Stimulated activated CD8-positive, alpha-beta memory T cell treated with anti-CD3 and anti-CD28 coated beads, Interleukin-4, amount 100 ng/mL, for 4 hours (primary cell): Measurements from ENCODE around the gene ENTPD6.
"Not testable (repeated sequence)": the region's sequence is repeated elsewhere in the genome, so short reads cannot be mapped to it uniquely, and the experiment has no call there.

Experiments used
- DNase-seq, 2 donors: peaks; one replicate each; pipeline ENCODE4 v3.0.0-alpha.2; 2020; ENCODE audit warnings: low read depth in 2 of 2, low spot score in 1 of 2

The ENTPD6 gene

DNA sequence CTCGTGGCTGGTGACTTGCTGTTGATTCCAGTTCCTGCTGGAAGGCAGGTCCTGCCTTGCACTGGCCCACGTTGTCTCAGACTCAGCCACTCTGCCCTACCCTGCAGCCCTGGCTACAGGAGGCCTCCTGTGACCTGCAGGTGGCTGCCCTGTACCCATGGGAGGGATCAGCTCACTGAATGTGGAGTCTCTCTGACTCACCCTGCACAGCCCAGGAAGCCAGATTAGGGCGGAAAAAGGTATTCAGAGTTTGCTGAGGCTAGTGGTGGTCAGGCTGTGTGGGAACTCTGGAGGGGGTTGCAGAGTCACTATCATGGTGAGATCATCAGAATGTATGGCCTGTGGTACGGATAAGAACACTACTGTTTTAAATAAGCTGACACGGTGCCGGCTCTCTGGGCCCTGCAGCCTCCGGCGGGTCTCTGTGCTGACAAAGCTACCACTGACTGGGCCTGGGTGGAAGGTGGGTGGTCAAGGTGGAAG lies 27.7 kb downstream of the ENTPD6 start:
- DNase-seq, result no peak

DNA sequence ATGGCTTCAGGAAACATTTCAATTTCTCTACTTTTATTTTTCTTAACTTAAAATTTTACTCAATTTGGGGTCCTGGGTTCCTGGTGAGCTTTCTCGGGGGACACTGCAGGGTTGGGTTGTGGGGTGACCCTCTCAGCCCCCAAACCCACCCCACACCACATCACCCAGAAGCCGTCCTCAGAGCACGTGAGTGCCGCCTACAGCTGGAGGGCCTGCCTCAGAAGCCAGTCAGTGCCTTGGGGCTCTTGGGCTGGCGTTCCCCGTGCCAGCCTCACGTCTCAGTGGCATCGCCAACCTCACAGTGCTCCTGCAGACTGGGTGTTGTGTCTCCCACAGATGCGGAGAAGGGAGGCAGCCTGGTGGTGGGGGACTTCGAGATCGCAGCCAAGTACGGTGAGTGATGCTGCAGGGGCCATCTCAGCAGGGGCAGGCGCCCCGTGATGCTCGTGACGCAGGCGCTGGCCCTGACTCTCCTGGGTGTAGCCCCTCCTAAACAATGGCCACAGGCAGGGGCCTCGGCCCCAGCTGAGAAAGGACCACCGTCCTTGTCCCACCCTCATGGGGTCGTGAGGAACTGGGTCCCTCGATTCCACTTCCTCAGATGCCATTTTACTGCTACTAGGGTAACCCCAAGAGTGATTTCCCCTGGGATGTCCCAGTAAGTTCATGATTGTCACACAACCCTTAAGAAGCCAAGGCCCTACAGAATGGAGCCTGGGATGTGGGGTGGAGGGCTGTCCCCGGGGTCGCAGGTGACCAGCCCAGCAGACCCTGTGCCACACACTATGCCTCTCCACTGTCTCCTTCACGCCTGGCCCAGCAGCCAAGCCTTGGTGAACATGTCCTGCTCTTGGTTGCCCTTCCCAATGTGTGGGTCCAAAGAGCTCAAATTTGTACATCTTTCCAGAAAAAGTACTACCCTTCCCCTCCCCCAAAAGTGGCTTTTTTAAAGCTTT lies 28.5 kb downstream of the ENTPD6 start:
- no peak for DNase-seq

DNA sequence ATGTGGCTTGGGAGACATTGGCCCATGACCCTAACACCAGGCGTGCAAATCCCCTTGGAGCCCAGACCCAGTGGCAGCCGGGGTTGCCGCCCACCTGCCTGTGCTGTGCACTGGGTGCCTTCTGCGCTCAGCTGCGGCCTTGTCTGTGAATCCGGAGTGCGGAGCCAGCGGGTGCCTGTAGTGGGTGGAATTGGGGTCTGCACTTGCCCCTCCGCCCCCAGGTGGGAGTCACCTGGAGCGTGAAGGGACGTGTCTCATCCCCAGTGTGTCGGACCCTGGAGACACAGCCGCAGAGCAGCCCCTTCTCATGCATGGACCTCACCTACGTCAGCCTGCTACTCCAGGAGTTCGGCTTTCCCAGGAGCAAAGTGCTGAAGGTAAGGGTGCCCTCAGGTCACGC lies 29.4 kb downstream of the ENTPD6 start:
- DNase-seq, result no peak

DNA sequence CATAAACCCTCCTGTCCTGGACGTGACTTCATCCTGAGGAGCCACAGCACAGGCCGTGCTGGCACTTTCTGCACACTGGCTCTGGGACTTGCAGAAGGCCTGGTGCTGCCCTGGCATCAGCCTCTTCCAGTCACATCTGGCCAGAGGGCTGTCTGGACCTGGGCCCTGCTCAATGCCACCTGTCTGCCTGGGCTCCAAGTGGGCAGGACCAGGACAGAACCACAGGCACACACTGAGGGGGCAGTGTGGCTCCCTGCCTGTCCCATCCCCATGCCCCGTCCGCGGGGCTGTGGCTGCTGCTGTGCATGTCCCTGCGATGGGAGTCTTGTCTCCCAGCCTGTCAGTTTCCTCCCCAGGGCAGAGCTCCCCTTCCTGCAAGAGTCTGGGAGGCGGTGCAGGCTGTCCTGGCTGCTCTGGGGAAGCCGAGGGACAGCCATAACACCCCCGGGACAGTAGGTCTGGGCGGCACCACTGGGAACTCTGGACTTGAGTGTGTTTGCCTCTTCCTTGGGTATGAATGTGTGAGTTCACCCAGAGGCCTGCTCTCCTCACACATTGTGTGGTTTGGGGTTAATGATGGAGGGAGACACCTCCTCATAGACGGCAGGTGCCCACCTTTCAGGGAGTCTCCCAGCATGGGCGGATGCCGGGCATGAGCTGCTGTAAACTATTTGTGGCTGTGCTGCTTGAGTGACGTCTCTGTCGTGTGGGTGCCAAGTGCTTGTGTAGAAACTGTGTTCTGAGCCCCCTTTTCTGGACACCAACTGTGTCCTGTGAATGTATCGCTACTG lies 30.3 kb downstream of the ENTPD6 start:
- no peak for DNase-seq

DNA sequence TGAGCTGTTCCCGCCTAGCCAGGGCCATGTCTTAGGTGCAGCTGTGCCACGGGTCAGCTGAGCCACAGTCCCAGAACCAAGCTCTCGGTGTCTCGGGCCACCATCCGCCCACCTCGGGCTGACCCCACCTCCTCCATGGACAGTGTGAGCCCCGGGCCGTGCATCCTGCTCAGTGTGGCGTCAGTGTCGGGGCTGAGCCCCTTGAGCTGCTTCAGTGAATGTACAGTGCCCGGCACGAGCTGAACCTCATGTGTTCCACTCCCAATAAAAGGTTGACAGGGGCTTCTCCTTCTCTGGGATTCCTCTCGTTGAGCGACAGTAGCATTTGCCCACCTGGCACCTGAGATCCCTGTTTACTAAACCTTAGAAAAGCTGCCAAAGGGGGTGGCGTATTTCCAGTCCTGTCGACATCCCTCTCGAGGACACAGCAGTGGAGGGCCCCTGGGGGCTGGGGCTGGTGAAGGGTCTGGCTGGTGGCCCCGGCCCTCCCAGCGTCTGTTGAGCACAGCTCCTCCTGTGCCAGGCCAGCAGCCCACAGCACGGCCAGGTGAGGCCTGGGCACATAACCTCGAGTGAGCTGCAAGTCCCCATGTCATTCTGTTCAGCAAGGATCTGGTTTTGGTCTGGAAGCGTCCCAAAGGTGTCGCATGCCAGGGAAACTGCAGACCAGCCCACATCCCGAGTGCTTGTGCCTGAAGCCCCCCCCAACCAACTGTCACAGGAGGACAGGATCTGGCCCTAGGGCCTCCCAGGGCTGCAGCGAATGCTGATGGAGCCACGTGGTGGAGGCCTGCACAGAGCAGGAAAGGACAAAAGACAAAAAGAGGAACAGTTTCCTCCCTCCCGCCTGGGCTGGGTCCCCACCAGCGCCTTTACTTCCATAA lies 31.2 kb downstream of the ENTPD6 start:
- no peak for DNase-seq

DNA sequence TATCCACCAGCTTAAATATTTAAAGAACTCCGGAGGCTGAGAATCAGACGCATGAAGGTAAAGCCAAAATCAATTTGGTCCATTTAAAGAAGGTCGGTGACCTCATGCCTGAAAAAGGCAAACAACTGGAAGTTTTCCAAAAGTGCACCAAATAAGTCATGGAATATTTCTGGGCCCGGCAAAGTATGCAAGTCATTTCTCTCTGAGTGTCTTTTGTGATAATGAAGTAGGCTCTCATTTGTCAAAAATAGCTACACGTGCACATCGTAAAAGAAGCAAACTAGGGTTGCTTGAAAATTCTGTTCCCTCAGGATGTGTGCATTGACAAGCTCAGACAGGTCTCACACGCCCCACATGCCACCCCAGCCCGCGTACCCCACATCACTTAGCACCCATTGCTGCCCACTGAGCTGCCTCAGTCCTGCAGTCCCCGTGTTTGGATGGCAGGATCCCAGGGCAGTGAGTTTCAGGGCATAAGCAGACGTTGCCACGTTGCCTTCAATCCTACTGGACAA lies 31.9 kb downstream of the ENTPD6 start:
- DNase-seq, result no peak

DNA sequence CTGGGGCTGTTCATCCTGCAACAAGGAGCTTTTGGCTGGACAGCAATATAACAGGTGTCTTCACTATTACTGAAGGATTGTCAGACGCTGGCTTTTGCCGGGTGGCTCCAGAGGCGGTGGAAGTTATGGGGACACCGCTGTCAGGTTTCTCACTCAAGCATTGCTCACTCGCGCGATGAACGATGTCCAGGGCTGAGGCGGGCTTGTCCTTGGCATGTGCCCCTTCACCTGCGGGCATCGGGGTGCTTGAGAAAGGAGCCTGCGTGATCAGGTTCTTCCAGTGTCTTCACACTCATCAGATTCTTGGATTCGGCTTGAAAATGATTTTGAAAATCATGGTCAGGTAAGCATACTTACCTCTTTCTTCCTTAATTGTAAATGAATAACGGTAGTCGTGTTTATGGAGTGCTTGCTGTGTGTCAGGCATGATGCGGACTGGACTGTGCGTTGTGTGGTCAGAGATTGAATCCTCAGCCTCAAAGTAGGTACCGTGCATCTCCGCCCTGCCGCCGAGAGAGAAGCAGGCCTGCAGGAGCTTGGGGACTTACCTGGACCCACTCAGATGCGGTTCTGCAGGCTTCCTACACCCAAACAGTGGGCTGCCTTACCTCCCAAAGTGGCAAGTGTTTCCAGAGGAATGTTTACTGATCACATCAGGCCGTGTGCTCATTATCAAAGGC lies 34.1 kb downstream of the ENTPD6 start:
- no peak for DNase-seq

DNA sequence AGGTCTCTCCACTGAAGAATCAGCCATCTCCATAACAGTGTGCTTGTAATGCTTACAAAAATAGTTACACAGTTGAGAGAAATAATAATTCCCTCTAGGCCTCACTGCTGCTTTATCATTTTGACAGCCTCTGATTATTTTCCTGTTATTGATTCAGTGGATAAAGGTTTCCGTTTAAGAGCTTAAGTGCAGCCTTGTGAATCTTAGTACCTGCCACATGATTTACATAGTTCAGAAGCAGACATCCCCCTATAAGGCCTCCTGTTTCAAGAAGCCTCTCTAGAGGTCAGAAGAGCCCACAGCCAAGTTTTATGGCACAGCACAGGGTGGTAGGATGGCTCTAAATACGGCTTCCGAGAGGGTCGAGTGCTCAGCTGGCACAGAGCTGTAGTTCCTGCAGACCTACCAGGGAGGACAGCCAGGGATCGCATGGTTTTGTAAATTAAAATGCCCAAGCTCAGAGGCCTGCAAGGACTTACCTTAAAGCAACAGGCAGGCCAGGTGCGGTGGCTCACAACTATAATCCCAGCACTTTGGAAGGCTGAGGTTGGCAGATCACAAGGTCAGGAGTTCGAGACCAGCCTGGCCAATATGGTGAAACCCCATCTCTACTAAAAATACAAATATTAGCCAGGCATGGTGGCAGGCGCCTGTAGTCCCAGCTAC lies 34.8 kb downstream of the ENTPD6 start:
- DNase-seq, result no peak

DNA sequence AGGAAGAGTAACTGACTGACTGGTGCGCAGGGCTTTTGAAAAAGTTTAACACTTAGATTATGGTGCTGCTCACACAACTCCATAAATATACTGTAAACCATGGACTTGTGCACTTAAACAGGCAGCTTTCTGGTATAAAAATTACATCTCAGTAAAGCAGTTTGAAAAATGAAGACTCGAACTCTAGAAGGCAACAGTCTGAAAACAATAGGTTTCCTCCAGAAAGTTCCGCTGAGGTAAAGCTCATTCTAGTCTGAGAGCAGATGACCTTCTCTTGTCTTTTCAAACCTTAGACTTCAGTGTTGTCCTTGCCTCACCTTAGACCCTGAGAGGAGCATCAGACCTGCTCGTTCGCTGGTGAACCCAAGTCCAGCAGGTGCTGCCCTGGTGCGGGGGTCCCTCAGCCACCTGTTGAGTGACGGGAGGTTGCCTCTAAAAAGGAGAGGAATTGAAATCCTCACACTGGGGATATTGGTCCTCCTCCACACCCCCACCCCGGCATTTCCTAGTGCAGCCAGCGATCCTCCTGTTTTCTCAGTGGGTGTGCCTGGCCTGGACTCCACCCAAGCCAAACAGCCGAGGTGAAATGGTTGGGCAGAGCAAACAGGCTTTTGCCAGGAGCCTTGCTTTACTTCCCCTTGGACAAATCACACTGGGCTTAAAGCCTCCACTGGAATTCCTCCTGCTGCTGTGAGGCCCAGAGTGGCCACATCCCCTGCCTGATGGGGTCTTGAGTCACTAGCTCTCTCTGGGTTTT lies 37.7 kb downstream of the ENTPD6 start:
- DNase-seq, result no peak

DNA sequence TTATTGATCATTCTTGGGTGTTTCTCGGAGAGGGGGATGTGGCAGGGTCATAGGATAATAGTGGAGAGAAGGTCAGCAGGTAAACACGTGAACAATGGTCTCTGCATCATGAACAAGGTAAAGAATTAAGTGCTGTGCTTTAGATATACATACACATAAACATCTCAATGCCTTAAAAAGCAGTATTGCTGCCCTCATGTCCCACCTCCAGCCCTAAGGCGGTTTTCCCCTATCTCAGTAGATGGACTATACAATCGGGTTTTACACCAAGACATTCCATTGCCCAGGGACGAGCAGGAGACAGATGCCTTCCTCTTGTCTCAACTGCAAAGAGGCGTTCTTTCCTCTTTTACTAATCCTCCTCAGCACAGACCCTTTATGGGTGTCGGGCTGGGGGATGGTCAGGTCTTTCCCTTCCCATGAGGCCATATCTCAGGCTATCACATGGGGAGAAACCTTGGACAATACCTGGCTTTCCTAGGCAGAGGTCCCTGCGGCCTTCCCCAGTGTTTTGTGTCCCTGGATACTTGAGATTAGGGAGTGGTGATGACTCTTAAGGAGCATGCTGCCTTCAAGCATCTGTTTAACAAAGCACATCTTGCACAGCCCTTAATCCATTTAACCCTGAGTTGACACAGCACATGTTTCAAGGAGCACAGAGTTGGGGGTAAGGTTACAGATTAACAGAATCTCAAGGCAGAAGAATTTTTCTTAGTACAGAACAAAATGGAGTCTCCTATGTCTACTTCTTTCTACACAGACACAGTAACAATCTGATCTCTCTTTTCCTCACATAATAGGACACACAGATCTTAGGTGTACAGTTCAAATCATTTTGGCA lies 38.7 kb downstream of the ENTPD6 start:
- DNase-seq, result not testable (repeated sequence)

DNA sequence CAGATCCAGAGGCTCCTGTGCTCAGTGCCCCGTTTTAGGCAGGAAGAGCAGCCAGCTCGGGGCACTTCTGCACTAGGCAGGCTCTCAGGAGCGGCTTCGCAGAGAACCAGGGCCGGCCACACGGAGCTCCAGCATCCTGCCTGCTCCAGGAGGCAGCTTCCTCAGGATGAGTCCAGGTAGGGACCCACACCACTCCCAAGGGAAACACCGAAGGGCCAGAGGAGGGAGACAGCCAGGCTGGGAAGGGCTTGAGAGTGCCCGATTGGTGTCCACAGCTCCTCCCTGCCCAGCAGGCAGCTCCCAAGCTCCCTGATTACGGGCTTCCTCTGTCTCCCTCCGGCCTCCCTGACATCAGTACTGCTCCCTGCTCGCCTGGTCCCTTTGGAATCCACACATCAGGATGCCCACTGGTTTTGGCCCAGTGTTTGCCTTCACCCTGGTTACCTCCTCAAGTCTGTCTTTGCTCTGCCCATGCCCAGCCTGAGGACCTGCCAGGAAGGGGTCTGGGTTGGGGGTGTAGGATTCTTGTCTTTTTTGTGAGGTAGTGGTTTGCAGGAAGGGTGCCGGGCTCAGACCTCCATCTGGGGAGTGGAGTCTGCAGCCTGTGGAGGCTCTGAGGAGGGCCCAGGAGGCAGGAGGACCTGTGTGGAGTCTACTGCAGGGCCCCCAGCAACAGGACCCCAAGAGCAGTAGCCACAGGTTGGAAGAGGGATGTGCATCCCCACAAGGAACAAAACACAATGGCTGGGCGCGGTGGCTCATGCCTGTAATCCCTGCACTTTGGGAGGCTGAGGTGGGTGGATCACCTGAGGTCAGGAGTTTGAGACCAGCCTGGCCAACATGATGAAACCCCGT lies 41.2 kb downstream of the ENTPD6 start:
- DNase-seq, result no peak

DNA sequence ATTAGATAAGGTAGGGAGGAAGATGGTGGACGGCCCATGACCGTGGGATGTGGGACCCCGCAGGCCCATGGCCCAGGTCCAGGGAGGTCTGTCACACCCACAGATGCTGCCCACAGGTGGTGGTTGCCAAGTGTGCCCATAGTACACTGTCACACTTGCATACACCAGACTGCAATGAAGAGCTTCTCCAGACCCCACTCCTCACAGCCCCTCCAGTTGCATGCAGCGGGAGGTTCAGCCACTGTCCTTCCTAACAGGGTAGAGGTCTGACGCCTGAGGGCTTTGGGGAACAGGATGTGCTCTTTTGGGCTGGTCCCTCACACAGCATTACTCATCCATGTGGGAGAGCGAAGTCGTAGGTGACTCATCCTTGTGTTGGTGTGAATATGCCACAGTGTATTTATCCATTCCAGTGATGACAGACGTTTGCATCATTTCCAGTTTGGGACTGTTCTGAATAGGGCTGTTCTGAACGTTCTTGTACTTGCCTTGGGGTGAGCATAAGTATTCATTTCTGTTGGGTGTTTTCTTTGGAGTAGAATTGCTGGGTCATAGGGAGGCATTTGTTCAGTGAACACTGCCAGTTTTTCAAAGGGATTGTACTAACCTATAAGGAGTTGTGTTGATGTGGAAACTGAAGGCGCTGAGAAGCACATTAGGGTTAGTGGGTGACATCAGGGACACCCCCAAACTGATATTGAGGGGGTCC lies 42.3 kb downstream of the ENTPD6 start:
- DNase-seq, result no peak

DNA sequence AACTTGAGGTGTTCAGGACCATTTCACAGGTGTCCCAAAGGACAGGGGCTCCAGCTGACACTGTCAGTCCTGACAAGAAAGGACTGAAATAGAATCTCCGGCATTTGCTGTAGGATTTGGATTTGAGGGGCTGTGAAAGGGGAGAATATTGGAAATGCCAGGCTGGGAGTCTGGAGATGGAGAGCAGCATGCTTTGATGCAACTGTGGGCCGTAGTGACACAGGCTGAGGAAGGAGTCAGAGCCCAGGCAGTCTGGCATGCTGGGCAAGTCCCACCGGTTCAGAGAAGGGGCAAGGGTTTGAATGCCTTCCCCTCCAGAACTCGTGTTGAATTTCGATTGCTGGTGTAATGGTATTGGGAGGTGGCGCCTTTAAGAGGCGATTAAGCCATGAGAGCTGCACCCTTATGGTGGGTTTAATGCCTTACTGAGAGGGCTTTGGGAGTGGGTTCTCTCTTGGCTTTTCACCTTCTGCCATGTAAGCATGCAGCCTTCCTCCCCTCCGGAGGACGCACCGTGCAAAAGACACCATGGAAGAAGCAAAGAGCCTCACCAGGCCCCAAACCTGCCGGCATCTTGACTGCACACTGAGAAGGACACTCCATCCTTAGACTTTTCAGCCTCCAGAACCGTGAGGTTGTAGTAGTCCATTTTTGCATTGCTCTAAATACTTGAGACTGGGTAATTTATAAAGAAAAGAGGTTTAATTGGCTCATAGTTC lies 43.0 kb downstream of the ENTPD6 start:
- no peak for DNase-seq

DNA sequence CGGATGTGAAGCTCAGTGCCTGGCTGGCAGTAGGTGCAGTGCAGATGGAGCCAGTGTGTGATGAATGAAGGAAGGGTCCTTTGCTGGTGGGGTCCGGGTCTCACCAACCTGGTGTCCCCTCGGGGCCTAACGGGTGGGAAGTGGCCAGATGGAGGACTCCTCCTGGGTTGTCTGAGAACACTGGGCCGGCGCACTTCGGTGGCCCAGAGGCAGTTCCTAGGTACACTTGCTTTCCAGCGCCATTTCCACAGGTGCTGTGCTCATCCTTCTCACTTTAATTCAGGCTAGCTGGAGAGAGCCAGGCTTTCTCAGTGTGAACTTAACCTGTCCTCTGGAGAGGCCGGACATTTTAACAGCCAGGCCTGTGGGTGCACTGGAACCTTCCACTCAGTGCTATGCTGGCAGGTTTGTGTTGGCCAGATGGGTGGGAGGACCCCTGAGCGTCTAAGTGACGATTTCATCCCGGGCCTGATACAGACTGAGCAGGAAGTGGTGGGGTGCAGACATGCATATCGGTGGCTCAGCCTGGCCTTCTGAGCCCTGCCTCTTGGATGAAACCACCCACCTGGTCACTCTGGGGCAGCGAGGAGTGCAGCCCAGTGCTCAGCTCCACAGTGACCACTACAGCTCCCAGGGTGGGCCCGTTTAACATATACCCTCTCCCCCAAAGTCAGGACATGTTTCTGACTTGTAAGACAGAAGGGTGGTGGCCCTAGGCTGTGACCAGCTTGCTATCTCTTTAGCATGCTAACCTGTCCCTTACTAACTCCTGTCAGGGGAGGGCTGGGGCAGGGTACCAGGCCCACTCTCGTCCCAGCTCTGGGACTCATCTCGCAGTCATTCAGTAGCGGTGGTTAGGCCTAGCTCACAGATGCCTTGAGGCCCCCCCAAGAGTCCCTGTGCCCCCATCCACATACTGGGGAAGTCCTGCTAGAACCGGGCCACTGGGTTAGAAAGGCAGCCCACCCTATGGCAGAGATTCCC lies 44.2 kb downstream of the ENTPD6 start:
- no peak for DNase-seq
